Measurements from ENCODE around the gene GMEB1.
A peak's percentile ranks its signal among the peaks of the same experiment; 100 is the strongest.
"Not testable (repeated sequence)": the region's sequence is repeated elsewhere in the genome, so short reads cannot be mapped to it uniquely, and the experiment has no call there.

The GMEB1 gene

DNA sequence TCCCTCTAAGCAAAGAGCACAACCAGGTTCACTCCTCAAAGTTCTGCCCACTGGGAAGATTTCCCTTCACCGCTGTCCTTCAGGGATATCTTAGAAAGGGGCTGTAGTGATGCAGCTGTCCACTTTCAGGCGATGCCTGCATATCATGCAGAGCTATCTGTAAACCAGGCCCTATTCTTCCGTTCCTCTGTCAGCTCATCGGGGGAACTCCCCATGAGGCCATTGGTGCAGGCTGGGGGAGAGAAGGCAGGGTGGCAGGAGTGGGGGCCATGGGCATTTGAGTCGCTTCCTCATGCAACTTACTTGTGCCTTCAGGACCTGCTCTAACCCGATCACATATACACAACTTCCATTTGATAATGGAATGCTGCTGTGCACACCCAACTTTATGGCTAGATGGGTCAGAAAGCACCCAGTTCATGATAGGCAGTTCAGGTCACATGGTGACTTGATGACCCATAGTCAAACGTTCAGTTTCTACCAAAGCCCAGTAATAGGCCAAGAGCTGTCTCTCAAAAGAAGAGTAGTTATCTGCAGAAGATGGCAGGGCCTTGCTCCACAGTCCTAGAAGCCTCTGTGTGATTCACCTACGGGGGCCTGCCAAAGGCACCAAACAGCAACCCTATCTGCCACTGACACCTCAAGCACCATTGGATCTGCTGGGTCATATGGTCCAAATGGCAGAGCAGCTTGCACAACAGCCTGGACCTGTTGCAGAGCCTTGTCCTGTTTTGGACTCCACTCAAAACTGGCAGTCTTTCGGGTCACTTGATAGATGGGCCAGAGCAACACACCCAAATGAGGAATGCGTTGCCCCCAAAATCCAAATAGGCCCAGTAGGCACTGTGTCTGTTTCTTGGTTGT is 12.9 kb upstream of the GMEB1 start:
- H3K4me1 Mint-ChIP-seq (ENCODE audit: low read depth); H3K27me3 Mint-ChIP-seq (ENCODE audit: low read depth); H3K27ac Mint-ChIP-seq; H3K9me3 Mint-ChIP-seq; H3K36me3 Mint-ChIP-seq (ENCODE audit: low read depth); H3K4me3 Mint-ChIP-seq: not testable (repeated sequence)

DNA sequence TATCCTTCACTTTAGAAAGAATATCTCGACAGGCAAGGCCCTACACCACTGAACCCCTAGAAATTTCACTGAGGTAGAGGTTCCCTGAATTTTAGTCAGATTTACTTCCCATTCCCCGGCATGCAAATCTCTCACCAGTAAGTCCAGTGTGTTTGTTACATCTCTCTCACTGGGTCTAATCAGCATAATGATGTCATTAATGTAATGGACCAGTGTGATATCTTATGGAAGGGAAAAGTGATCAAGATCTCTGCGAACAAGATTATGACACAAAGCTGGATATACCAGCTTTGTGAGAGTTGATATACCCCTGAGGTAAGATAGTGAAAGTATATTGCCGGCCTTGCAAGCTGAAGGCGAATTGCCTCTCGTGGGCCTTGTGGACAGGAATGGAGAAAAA is 12.2 kb upstream of the GMEB1 start:
- peaks cover 4% of the 10 kb centered on the region for H3K27me3 Mint-ChIP-seq (ENCODE audit: low read depth)
- no peaks in the 10 kb centered on the region for H3K36me3 Mint-ChIP-seq (ENCODE audit: low read depth)
- H3K9me3 Mint-ChIP-seq = no peaks in the 10 kb centered on the region
- H3K4me3 Mint-ChIP-seq = no peak overlapping the region
- no peaks in the 10 kb centered on the region for H3K4me1 Mint-ChIP-seq (ENCODE audit: low read depth)
- H3K27ac Mint-ChIP-seq = no peak overlapping the region

DNA sequence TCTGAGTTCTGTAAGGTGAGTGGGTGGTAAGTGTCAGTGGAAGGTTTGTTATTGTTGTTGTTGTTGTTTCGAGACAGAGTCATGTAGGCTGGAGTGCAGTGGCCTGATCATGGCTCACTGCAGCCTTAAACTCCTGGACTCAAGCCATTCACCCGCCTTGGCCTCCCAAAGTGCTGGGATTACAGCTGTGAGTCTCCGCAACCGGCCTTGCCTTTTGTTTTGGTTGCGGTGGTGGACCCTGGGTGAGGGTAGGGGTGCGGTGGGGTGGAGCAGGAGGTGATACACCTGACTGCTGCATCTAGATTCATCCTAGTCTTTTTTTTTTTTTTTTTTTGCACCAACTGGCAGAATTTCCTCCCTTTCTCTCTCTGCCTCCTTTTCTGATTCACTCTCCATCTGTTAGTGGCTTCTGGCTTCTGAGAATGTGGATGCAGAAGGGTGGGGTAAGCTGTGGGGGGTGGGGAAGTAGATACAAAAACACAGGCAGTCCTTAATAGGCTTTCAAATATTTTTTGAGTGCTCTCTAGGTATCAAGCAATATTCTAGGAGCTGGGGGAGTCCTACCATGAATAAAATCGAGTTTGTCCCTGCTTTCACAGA is 4.6 kb upstream of the GMEB1 start:
- Mint-ChIP-seq H3K27me3 (ENCODE audit: low read depth) (peaks cover 4% of the 10 kb centered on the region), H3K4me3 (no peak overlapping the region), H3K9me3 (no peaks in the 10 kb centered on the region), H3K4me1 (ENCODE audit: low read depth) (peaks cover 9% of the 10 kb centered on the region), H3K27ac (no peak overlapping the region), H3K36me3 (ENCODE audit: low read depth) (no peaks in the 10 kb centered on the region)

DNA sequence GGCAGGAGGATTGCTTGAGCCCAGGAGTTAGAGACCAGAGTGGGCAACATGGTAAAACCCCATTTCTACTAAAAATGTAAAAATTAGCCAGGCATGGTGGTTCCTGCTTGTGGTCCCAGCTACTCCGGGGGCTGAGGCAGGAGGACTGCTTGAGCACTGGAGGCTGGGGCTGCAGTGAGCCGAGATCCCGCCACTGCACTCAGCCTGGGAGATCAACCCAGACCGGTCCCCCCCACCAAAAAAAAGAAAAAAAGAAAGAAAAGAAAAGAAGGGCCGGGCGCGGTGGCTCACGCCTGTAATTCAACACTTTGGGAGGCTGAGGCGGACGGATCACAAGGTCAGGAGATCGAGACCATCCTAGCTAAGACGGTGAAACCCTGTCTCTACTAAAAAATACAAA is 1.8 kb upstream of the GMEB1 start:
- peak overlapping the region; percentile 17 for H3K4me3 Mint-ChIP-seq
- H3K36me3 Mint-ChIP-seq (ENCODE audit: low read depth) = peaks cover 3% of the 10 kb centered on the region
- no peaks in the 10 kb centered on the region for H3K9me3 Mint-ChIP-seq
- no peaks in the 10 kb centered on the region for H3K27me3 Mint-ChIP-seq (ENCODE audit: low read depth)
- H3K27ac Mint-ChIP-seq = no peak overlapping the region
- peaks cover 15% of the 10 kb centered on the region for H3K4me1 Mint-ChIP-seq (ENCODE audit: low read depth)

GRCh38 chr1:28668956-28669723 is 556 bp downstream of the GMEB1 start:
- Mint-ChIP-seq H3K4me1 (ENCODE audit: low read depth) (peaks cover 15% of the 10 kb centered on the region), H3K36me3 (ENCODE audit: low read depth) (peaks cover 3% of the 10 kb centered on the region), H3K4me3 (peak overlapping the region; percentile 96), H3K27ac (peak overlapping the region; percentile 97), H3K27me3 (ENCODE audit: low read depth) (no peaks in the 10 kb centered on the region), H3K9me3 (no peaks in the 10 kb centered on the region)

- Mint-ChIP-seq H3K27ac (no peak overlapping the region), H3K27me3 (ENCODE audit: low read depth) (no peaks in the 10 kb centered on the region), H3K9me3 (no peaks in the 10 kb centered on the region), H3K4me1 (ENCODE audit: low read depth) (peaks cover 15% of the 10 kb centered on the region), H3K4me3 (no peak overlapping the region), H3K36me3 (ENCODE audit: low read depth) (peaks cover 5% of the 10 kb centered on the region)
Measured at GRCh38 chr1:28671254-28671780, 2.7 kb downstream of the GMEB1 start.

DNA sequence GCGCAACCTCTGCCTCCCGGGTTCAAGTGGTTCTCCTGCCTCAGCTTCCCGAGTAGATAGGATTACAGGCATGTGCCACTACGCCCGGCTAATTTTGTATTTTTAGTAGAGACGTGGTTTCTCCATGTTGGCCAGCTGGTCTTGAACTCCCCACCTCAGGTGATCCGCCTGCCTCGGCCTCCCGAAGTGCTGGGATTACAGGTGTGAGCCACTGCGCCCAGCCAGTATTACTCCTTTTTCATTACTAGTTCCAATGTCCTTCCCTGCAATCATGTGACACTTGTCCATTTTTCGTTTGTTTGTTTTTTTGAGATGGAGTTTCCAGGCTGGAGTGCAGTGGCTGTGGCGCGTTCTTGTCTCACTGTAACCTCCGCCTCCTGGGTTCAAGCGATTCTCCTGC is 4.4 kb downstream of the GMEB1 start:
- not testable (repeated sequence) for H3K27ac Mint-ChIP-seq

GRCh38 chr1:28675924-28676257 is 7.3 kb downstream of the GMEB1 start:
- no peaks in the 10 kb centered on the region for H3K27me3 Mint-ChIP-seq (ENCODE audit: low read depth)
- no peak overlapping the region for H3K27ac Mint-ChIP-seq
- H3K4me1 Mint-ChIP-seq (ENCODE audit: low read depth) = peaks cover 6% of the 10 kb centered on the region
- no peak overlapping the region for H3K4me3 Mint-ChIP-seq
- H3K36me3 Mint-ChIP-seq (ENCODE audit: low read depth) = peaks cover 1% of the 10 kb centered on the region
- no peaks in the 10 kb centered on the region for H3K9me3 Mint-ChIP-seq

More for the DNA sequence above, 4.4 kb downstream of the GMEB1 start:
- H3K9me3 Mint-ChIP-seq; H3K36me3 Mint-ChIP-seq (ENCODE audit: low read depth); H3K4me3 Mint-ChIP-seq; H3K27me3 Mint-ChIP-seq (ENCODE audit: low read depth): not testable (repeated sequence)
- peaks cover 14% of the 10 kb centered on the region for H3K4me1 Mint-ChIP-seq (ENCODE audit: low read depth)

GRCh38 chr1:28680151-28680550 is 11.6 kb downstream of the GMEB1 start:
- Mint-ChIP-seq H3K4me1 (ENCODE audit: low read depth) (peaks cover 11% of the 10 kb centered on the region), H3K27ac (no peak overlapping the region), H3K27me3 (ENCODE audit: low read depth) (no peaks in the 10 kb centered on the region), H3K4me3 (no peak overlapping the region), H3K36me3 (ENCODE audit: low read depth) (peaks cover 9% of the 10 kb centered on the region), H3K9me3 (no peaks in the 10 kb centered on the region)

DNA sequence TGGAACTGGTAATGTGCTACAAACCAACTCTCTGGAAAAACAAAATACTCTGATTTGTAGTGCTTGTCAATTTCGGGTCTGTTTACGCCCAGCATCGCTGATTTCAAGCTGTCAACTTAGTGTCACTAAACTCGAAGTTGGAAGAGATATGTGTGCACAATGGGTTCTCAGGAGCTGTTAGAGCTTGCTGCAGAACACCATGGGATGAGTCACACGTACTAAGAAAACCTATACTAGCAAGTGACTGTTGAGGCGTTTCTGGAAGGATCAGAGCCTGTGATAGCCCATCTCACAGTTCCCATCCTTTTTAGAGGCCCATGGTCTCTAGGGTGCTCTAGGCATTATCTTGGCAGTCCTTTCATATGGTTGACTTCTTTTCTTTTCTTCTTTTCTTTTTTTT is 14.3 kb downstream of the GMEB1 start:
- Mint-ChIP-seq H3K36me3 (ENCODE audit: low read depth) (peaks cover 23% of the 10 kb centered on the region), H3K4me3 (no peak overlapping the region), H3K27ac (no peak overlapping the region), H3K4me1 (ENCODE audit: low read depth) (peaks cover 13% of the 10 kb centered on the region), H3K27me3 (ENCODE audit: low read depth) (no peaks in the 10 kb centered on the region), H3K9me3 (no peaks in the 10 kb centered on the region)

- H3K4me1 Mint-ChIP-seq (ENCODE audit: low read depth) = peaks cover 13% of the 10 kb centered on the region
- no peak overlapping the region for H3K27ac Mint-ChIP-seq
- peaks cover 28% of the 10 kb centered on the region for H3K36me3 Mint-ChIP-seq (ENCODE audit: low read depth)
- no peaks in the 10 kb centered on the region for H3K27me3 Mint-ChIP-seq (ENCODE audit: low read depth)
- H3K4me3 Mint-ChIP-seq = no peak overlapping the region
- no peaks in the 10 kb centered on the region for H3K9me3 Mint-ChIP-seq
Measured at GRCh38 chr1:28684937-28685336, 16.4 kb downstream of the GMEB1 start.

DNA sequence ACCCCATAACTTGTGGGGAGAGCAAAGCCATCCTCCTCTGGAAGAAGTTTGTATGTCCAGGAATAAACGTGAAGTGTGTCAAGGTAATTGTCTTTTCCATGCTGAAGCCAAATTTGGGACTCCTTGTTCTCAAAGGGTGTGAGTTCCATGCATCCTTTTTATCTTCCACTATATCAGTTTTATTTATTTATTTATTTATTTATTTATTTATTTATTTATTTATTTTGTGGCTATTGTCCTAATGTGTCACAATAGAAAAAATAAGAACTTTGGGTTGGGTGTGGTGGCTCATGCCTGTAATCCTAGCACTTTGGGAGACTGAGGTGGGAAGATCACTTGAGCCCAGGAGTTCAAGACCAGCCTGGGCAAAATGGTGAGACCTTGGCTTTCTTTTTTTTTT is 23.0 kb downstream of the GMEB1 start:
- not testable (repeated sequence) for H3K27me3 Mint-ChIP-seq (ENCODE audit: low read depth); H3K4me3 Mint-ChIP-seq; H3K9me3 Mint-ChIP-seq; H3K27ac Mint-ChIP-seq; H3K4me1 Mint-ChIP-seq (ENCODE audit: low read depth)
- H3K36me3 Mint-ChIP-seq (ENCODE audit: low read depth) = peaks cover 33% of the 10 kb centered on the region

- H3K4me3 Mint-ChIP-seq = no peak overlapping the region
- peaks cover 27% of the 10 kb centered on the region for H3K36me3 Mint-ChIP-seq (ENCODE audit: low read depth)
Measured at GRCh38 chr1:28703629-28704028, 35.0 kb downstream of the GMEB1 start.

GRCh38 chr1:28716336-28716735 is 47.8 kb downstream of the GMEB1 start:
- Mint-ChIP-seq H3K4me3 (no peak overlapping the region), H3K9me3 (no peaks in the 10 kb centered on the region), H3K27me3 (ENCODE audit: low read depth) (no peaks in the 10 kb centered on the region), H3K4me1 (ENCODE audit: low read depth) (no peaks in the 10 kb centered on the region), H3K36me3 (ENCODE audit: low read depth) (peaks cover 22% of the 10 kb centered on the region), H3K27ac (no peak overlapping the region)

More at GRCh38 chr1:28703629-28704028, 35.0 kb downstream of the GMEB1 start:
- Mint-ChIP-seq H3K27ac (no peak overlapping the region), H3K27me3 (ENCODE audit: low read depth) (no peaks in the 10 kb centered on the region), H3K4me1 (ENCODE audit: low read depth) (peaks cover 9% of the 10 kb centered on the region), H3K9me3 (no peaks in the 10 kb centered on the region)

GRCh38 chr1:28718166-28718565 is 49.6 kb downstream of the GMEB1 start:
- Mint-ChIP-seq H3K27me3 (ENCODE audit: low read depth) (no peaks in the 10 kb centered on the region), H3K27ac (no peak overlapping the region), H3K4me1 (ENCODE audit: low read depth) (no peaks in the 10 kb centered on the region), H3K4me3 (no peak overlapping the region), H3K36me3 (ENCODE audit: low read depth) (peaks cover 20% of the 10 kb centered on the region), H3K9me3 (no peaks in the 10 kb centered on the region)
